ENCODE results near the gene TMEM204. TPM values are rescaled to one million over a fixed set of nuclear protein-coding genes. Genes with fewer than 3 reads are reported as not detected.

The TMEM204 gene
- polyA plus RNA-seq, 1 donor from 2014 or later: not detected

DNA sequence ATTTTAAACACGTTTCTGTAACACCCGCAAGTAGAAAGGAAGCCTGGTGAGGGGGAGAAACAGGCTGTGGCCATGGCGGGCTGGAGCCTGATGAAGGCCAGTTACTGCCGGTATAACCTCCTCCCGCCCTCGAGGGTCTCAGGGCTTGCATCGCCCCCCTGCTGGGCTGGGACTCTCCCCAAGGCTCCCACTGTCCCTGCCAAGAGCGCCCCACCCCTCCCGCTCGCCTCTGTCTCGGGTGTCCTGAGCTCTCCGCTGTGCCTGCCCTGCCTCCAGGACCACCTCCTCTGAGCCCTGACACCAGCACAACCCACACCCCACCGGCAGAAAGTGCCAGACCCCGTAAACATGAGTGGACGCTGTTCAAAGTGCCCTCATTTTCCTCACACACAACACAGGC is 18.7 kb downstream of the TMEM204 start:
- no peak overlapping the region for H3K9ac ChIP-seq (ENCODE audit: low read length)
- no peak overlapping the region for H3K27ac ChIP-seq (ENCODE audit: low read length)
- no peak overlapping the region for H3K4me2 ChIP-seq (ENCODE audit: low read length)
- H3K36me3 ChIP-seq (ENCODE audit: insufficient read depth, low read length): peaks cover 5% of the 10 kb centered on the region
- TF ChIP-seq EP300 (conservative IDR thresholded peaks at IDR 0.05; ENCODE audit: poor library complexity, severe bottlenecking) (no peak), POLR2AphosphoS5 (IDR thresholded peaks at IDR 0.05) (no peak)
- TF ChIP-seq, protein P1, sequence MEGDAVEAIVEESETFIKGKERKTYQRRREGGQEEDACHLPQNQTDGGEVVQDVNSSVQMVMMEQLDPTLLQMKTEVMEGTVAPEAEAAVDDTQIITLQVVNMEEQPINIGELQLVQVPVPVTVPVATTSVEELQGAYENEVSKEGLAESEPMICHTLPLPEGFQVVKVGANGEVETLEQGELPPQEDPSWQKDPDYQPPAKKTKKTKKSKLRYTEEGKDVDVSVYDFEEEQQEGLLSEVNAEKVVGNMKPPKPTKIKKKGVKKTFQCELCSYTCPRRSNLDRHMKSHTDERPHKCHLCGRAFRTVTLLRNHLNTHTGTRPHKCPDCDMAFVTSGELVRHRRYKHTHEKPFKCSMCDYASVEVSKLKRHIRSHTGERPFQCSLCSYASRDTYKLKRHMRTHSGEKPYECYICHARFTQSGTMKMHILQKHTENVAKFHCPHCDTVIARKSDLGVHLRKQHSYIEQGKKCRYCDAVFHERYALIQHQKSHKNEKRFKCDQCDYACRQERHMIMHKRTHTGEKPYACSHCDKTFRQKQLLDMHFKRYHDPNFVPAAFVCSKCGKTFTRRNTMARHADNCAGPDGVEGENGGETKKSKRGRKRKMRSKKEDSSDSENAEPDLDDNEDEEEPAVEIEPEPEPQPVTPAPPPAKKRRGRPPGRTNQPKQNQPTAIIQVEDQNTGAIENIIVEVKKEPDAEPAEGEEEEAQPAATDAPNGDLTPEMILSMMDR (IDR thresholded peaks at IDR 0.05; ENCODE audit: poor library complexity, severe bottlenecking): no peak
- no peaks in the 10 kb centered on the region for H4K20me1 ChIP-seq (ENCODE audit: insufficient read depth)
- H3F3A ChIP-seq (ENCODE audit: insufficient read depth, low read length, poor library complexity, severe bottlenecking): no peaks in the 10 kb centered on the region
- no peaks in the 10 kb centered on the region for H3K79me2 ChIP-seq (replicated peaks; ENCODE audit: insufficient read depth, low read length)
- no peaks in the 10 kb centered on the region for H3K9me2 ChIP-seq (ENCODE audit: insufficient read depth, low read length)
- no peak overlapping the region for H2AFZ ChIP-seq (ENCODE audit: low read depth, low read length)
- no peak overlapping the region for H3K4me3 ChIP-seq (ENCODE audit: low read length)
- H3K9me3 ChIP-seq (ENCODE audit: low read length): no peaks in the 10 kb centered on the region
- H3K27me3 ChIP-seq (ENCODE audit: insufficient read depth, low read depth, low read length): no peaks in the 10 kb centered on the region

DNA sequence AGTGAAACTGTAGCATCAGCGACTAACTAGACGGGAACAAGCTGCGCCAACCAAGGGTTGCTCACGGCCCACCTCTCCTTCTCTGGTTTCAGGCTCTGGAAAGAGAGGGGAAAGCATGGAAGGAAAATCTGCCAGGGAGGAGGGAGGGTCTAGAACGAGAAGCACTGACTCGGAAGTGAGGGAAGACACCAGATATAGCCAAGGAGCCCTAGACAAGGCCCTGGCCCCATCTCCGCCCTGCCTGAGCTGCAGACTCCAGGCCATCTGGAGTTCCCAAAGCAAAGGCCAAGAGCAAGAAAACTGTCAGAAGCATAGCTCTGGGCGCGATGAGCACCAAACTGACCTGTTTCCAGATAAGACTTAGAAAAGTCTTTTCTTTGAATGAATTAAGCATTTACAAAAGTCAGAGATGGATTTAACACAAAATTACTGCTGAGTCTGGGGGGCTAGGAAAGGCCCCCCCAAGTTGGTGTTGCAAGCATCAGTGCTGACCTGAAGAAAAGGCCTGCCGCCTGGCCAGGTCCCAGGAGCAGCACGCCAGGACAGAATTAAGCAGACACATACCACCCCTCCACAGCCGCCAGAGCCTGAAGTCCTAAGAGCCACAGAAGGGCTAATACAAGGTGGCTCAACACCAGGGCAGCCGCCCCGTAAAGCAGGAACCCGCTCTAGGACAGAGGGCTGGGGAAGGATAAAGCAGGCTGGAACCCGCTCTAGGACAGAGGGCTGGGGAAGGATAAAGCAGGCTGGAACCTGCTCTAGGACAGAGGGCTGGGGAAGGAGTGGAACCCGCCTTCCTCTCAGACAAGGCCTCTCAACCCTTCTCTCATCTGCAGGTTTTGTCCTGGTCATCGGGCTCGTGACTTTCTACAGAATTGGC is 20.7 kb downstream of the TMEM204 start:
- TF ChIP-seq, protein P1 (IDR thresholded peaks at IDR 0.05; ENCODE audit: poor library complexity, severe bottlenecking): no peak
- TF ChIP-seq POLR2AphosphoS5 (IDR thresholded peaks at IDR 0.05) (no peak), MXI1 (conservative IDR thresholded peaks at IDR 0.05; ENCODE audit: poor library complexity, severe bottlenecking) (no peak), EP300 (conservative IDR thresholded peaks at IDR 0.05; ENCODE audit: poor library complexity, severe bottlenecking) (no peak), SMC3 (conservative IDR thresholded peaks at IDR 0.05; ENCODE audit: poor library complexity) (no peak), EZH2 (IDR thresholded peaks at IDR 0.05; ENCODE audit: borderline replicate concordance, insufficient read depth, low read length, poor library complexity, severe bottlenecking) (no peak), TAF1 (IDR thresholded peaks at IDR 0.05; ENCODE audit: low read depth) (no peak), RAD21 (conservative IDR thresholded peaks at IDR 0.05) (no peak)
- TF ChIP-seq, protein P2, sequence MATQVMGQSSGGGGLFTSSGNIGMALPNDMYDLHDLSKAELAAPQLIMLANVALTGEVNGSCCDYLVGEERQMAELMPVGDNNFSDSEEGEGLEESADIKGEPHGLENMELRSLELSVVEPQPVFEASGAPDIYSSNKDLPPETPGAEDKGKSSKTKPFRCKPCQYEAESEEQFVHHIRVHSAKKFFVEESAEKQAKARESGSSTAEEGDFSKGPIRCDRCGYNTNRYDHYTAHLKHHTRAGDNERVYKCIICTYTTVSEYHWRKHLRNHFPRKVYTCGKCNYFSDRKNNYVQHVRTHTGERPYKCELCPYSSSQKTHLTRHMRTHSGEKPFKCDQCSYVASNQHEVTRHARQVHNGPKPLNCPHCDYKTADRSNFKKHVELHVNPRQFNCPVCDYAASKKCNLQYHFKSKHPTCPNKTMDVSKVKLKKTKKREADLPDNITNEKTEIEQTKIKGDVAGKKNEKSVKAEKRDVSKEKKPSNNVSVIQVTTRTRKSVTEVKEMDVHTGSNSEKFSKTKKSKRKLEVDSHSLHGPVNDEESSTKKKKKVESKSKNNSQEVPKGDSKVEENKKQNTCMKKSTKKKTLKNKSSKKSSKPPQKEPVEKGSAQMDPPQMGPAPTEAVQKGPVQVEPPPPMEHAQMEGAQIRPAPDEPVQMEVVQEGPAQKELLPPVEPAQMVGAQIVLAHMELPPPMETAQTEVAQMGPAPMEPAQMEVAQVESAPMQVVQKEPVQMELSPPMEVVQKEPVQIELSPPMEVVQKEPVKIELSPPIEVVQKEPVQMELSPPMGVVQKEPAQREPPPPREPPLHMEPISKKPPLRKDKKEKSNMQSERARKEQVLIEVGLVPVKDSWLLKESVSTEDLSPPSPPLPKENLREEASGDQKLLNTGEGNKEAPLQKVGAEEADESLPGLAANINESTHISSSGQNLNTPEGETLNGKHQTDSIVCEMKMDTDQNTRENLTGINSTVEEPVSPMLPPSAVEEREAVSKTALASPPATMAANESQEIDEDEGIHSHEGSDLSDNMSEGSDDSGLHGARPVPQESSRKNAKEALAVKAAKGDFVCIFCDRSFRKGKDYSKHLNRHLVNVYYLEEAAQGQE (IDR thresholded peaks at IDR 0.05; ENCODE audit: borderline replicate concordance): no peak
- Histone ChIP-seq H3K36me3 (ENCODE audit: insufficient read depth, low read length) (peaks cover 5% of the 10 kb centered on the region), H3K9me3 (ENCODE audit: low read length) (no peaks in the 10 kb centered on the region), H3K27ac (ENCODE audit: low read length) (no peak overlapping the region), H4K20me1 (ENCODE audit: insufficient read depth) (no peaks in the 10 kb centered on the region), H3K79me2 (replicated peaks; ENCODE audit: insufficient read depth, low read length) (no peaks in the 10 kb centered on the region), H3K9ac (ENCODE audit: low read length) (no peak overlapping the region), H3K4me2 (ENCODE audit: low read length) (no peak overlapping the region), H3K4me3 (ENCODE audit: low read length) (no peak overlapping the region), H3F3A (ENCODE audit: insufficient read depth, low read length, poor library complexity, severe bottlenecking) (no peaks in the 10 kb centered on the region), H2AFZ (ENCODE audit: low read depth, low read length) (no peak overlapping the region), H3K27me3 (ENCODE audit: insufficient read depth, low read depth, low read length) (no peaks in the 10 kb centered on the region), H3K9me2 (ENCODE audit: insufficient read depth, low read length) (no peaks in the 10 kb centered on the region)

Data from neural cell (in vitro differentiated cells).